SK-N-MC (cell line): ENCODE results near the gene PDRG1.

Experiments used
- EZH2 ChIP-seq: fragments of 200-600 bp; sonication (generic); IDR thresholded peaks from one replicate; pipeline ENCODE4 v1.6.1; 2017; ENCODE audit warnings: antibody characterized with exemption
- FOXP2 ChIP-seq: optimal IDR thresholded peaks from 2 replicates; pipeline ENCODE3; 2011; ENCODE audit warnings: mild to moderate bottlenecking, moderate library complexity; ENCODE audit not compliant: insufficient read depth; ENCODE audit errors: extremely low read length, control extremely low read depth
- POLR2AphosphoS5 ChIP-seq: IDR thresholded peaks from 2 replicates; pipeline ENCODE4 v1.6.1; 2012; ENCODE audit warnings: mild to moderate bottlenecking, low read depth, low read length, borderline replicate concordance

DNA sequence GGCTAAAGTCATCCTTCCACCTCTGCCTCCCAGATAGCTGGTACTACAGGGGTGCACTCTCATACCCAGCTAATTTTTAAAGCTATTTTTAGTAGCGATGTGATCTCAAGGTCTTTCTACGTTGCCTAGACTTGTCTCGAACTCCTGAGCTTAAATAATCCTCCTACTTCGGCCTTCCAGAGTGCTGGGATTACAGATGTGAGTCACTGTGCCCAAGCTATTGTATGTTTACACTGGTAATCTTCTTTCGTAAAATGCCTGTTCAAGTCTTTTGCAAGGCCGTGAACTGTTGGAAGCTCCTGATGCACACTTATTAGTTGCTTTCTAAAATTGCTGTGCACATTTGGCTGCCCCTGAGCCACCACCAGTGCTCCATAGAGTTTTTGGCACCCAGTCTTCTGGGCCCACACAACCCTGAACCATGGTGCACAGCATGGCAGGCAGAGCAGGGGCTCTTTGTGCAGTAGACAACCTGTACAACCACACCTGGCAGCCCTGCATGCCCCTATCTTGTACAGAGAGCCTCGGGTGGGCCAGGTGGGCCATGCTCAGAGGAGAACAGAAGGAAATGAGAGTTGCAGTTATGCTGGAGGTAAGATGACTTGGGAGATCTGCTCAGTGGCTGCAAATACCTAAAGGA is 33.3 kb downstream of the PDRG1 start:
- no peak for TF ChIP-seq EZH2
- TF ChIP-seq POLR2AphosphoS5: no peak
- TF ChIP-seq FOXP2: no peak
